Caco-2 (cell line): ENCODE data around the gene TUBA3D. TPM values are rescaled to one million over a fixed set of nuclear protein-coding genes. Genes with fewer than 3 reads are reported as not detected.
"Not testable (repeated sequence)": the region's sequence is repeated elsewhere in the genome, so short reads cannot be mapped to it uniquely, and the experiment has no call there.

Source experiments
- BruUV-seq: library from RNA; stranded (reverse); fragments of 400-500 nt; replicated peaks from 2 replicates; lab custom pipeline; 2021; lab: Mats Ljungman, UMichigan
- CTCF ChIA-PET: fragments of 300-600 bp; sonication (Branson Sonifier 250); formaldehyde crosslinking; loops from one replicate; lab custom pipeline; 2022; ENCODE audit warnings: antibody characterized with exemption; lab: Charles Lee
- POLR2A ChIA-PET: fragments of 300-600 bp; sonication (Branson Sonifier 250); formaldehyde crosslinking; loops from one replicate; lab custom pipeline; 2022; ENCODE audit warnings: antibody characterized with exemption; lab: Charles Lee
- DNase-seq, 2 experiments: peaks; one replicate each; pipeline versions ENCODE4 v3.0.0 to v3.0.0-alpha.2; 2020 to 2022
- H3K27me3 ChIP-seq: replicated peaks from 2 replicates; pipeline ENCODE4 v1.6.0; 2011; ENCODE audit warnings: low read length; ENCODE audit not compliant: control insufficient read depth, insufficient read depth
- H3K36me3 ChIP-seq: 2 replicates; pipeline ENCODE4 v1.5.1; 2011; ENCODE audit warnings: low read length; ENCODE audit not compliant: control insufficient read depth, insufficient read depth
- H3K4me1 ChIP-seq: fragments of 250-450 bp; sonication (Bioruptor Pico); 2 replicates; pipeline ENCODE4 v1.5.1; 2020; ENCODE audit warnings: mild to moderate bottlenecking
- H3K4me3 ChIP-seq: 2 replicates; pipeline ENCODE4 v1.5.1; 2011; ENCODE audit warnings: low read depth, mild to moderate bottlenecking, control low read depth, low read length
- H3K9me3 ChIP-seq: fragments of 250-450 bp; sonication (Bioruptor Pico); 2 replicates; pipeline ENCODE4 v1.5.1; 2020; ENCODE audit warnings: mild to moderate bottlenecking, moderate library complexity
- H3K27ac Mint-ChIP-seq: one replicate; pipeline ENCODE4 v1.8.0; 2022; ENCODE audit warnings: mixed read lengths; ENCODE audit not compliant: unreplicated experiment
- H3K27me3 Mint-ChIP-seq: one replicate; pipeline ENCODE4 v1.8.0; 2022; ENCODE audit warnings: mixed read lengths; ENCODE audit not compliant: insufficient read depth, unreplicated experiment
- H3K36me3 Mint-ChIP-seq: one replicate; pipeline ENCODE4 v1.8.0; 2022; ENCODE audit warnings: mild to moderate bottlenecking, mixed read lengths; ENCODE audit not compliant: insufficient read depth, unreplicated experiment
- H3K4me1 Mint-ChIP-seq: one replicate; pipeline ENCODE4 v1.8.0; 2022; ENCODE audit warnings: low read depth, mixed read lengths; ENCODE audit not compliant: unreplicated experiment
- H3K4me3 Mint-ChIP-seq: one replicate; pipeline ENCODE4 v1.8.0; 2022; ENCODE audit warnings: mild to moderate bottlenecking, moderate library complexity, mixed read lengths; ENCODE audit not compliant: unreplicated experiment
- H3K9me3 Mint-ChIP-seq: one replicate; pipeline ENCODE4 v1.8.0; 2022; ENCODE audit warnings: mixed read lengths; ENCODE audit not compliant: unreplicated experiment
- CTCF ChIP-seq, 2 experiments: fragments of 200-600 bp in 1 of 2; IDR thresholded peaks; 1 replicate in 1 of 2; 2 replicates in 1 of 2; pipeline versions ENCODE4 v1.5.1 to v1.8.0; 2011 to 2022; ENCODE audit warnings: antibody characterized with exemption in 1 of 2, control low read depth in 1 of 2, inconsistent platforms in 1 of 2, low read depth in 1 of 2, low read length in 1 of 2, mild to moderate bottlenecking in 1 of 2, moderate library complexity in 1 of 2; ENCODE audit not compliant: insufficient read depth in 1 of 2, severe bottlenecking in 1 of 2, unreplicated experiment in 1 of 2
- intact Hi-C: fragments of 100-400 bp; cut with micrococcal nuclease; formaldehyde crosslinking; loops from one replicate; pipeline ENCODE4 v1.10.0; 2022; ENCODE audit not compliant: unreplicated experiment
- total RNA-seq: library from RNA; stranded (reverse); gene quantifications from 2 replicates; pipeline ENCODE4 v1.2.3, GENCODE V29; 2022

The TUBA3D gene
- total RNA-seq, 1 experiment from 2014 or later: not detected

- Histone ChIP-seq H3K4me3 (no peak overlapping the region), H3K4me1 (no peaks in the 10 kb centered on the region), H3K27me3 (no peaks in the 10 kb centered on the region), H3K36me3 (peaks cover 1% of the 10 kb centered on the region; the same call in 1 of the 2 replicates), H3K9me3 (no peaks in the 10 kb centered on the region)
- intact Hi-C loops: no loop called here
- peaks cover 40% of the 10 kb centered on the region for H3K36me3 Mint-ChIP-seq
- POLR2A ChIA-PET: no interaction called here
- H3K27me3 Mint-ChIP-seq: no peaks in the 10 kb centered on the region
- H3K4me1 Mint-ChIP-seq: no peaks in the 10 kb centered on the region
- CTCF ChIA-PET: no interaction called here
- no peak overlapping the region for H3K4me3 Mint-ChIP-seq
- no peak overlapping the region for H3K27ac Mint-ChIP-seq
- no peak for DNase-seq
- H3K9me3 Mint-ChIP-seq: no peaks in the 10 kb centered on the region
- BruUV-seq: no TSS peak
- no peak for TF ChIP-seq CTCF (IDR thresholded peaks at IDR 0.05; ENCODE audit: insufficient read depth in 1 of 2, low read depth in 1 of 2, low read length in 1 of 2, severe bottlenecking in 1 of 2, unreplicated experiment in 1 of 2)
These were observed 43.5 kb downstream of the TUBA3D start for GRCh38 chr2:131519466-131519865.

GRCh38 chr2:131519871-131520470 lies 44.1 kb downstream of the TUBA3D start:
- H3K27me3 ChIP-seq, H3K27me3 Mint-ChIP-seq, H3K4me3 Mint-ChIP-seq, BruUV-seq, H3K4me1 ChIP-seq, H3K27ac Mint-ChIP-seq, H3K4me3 ChIP-seq, H3K9me3 ChIP-seq, H3K9me3 Mint-ChIP-seq, POLR2A ChIA-PET, H3K4me1 Mint-ChIP-seq, CTCF ChIA-PET, H3K36me3 ChIP-seq, DNase-seq: not testable (repeated sequence)
- intact Hi-C loops: loop anchor here (10.0 kb wide), 1 partner anchor 365 kb away; no protein-coding TSS in a partner anchor
- H3K36me3 Mint-ChIP-seq: peaks cover 38% of the 10 kb centered on the region

GRCh38 chr2:131520526-131520925 lies 44.6 kb downstream of the TUBA3D start:
- ChIA-PET CTCF (no interaction called here), POLR2A (no interaction called here)
- no peaks in the 10 kb centered on the region for H3K9me3 ChIP-seq
- intact Hi-C loops: loop anchor here (10.0 kb wide), 1 partner anchor 366 kb away; no protein-coding TSS in a partner anchor
- Mint-ChIP-seq H3K27me3 (no peaks in the 10 kb centered on the region), H3K36me3 (peaks cover 36% of the 10 kb centered on the region), H3K4me3 (no peak overlapping the region), H3K27ac (no peak overlapping the region), H3K9me3 (no peaks in the 10 kb centered on the region), H3K4me1 (no peaks in the 10 kb centered on the region)
- no TSS peak for BruUV-seq
- H3K36me3 ChIP-seq: peaks cover 1% of the 10 kb centered on the region; the same call in 1 of the 2 replicates
- DNase-seq: no peak
- H3K4me1 ChIP-seq: no peaks in the 10 kb centered on the region
- no peak for TF ChIP-seq CTCF (IDR thresholded peaks at IDR 0.05; ENCODE audit: insufficient read depth in 1 of 2, low read depth in 1 of 2, low read length in 1 of 2, severe bottlenecking in 1 of 2, unreplicated experiment in 1 of 2)
- H3K27me3 ChIP-seq: no peaks in the 10 kb centered on the region
- H3K4me3 ChIP-seq: no peak overlapping the region

- H3K27me3 Mint-ChIP-seq, H3K36me3 ChIP-seq, H3K4me1 Mint-ChIP-seq, H3K27me3 ChIP-seq, H3K9me3 ChIP-seq, BruUV-seq, H3K4me1 ChIP-seq, CTCF ChIA-PET, H3K27ac Mint-ChIP-seq, H3K9me3 Mint-ChIP-seq, POLR2A ChIA-PET, H3K4me3 Mint-ChIP-seq, DNase-seq, H3K4me3 ChIP-seq: not testable (repeated sequence)
- intact Hi-C loops: loop anchor here (10.0 kb wide), 1 partner anchor 367 kb away; no protein-coding TSS in a partner anchor
- H3K36me3 Mint-ChIP-seq: peaks cover 26% of the 10 kb centered on the region
These were observed 45.6 kb downstream of the TUBA3D start for GRCh38 chr2:131521524-131521923.
